Muscle layer of duodenum (tissue), 2 donors: ENCODE measurements around the gene LINC01488.

ENCODE experiments used
- H3K27ac ChIP-seq: one replicate; pipeline ENCODE4 v1.7.0; 2013; ENCODE audit warnings: mild to moderate bottlenecking, low read length
- H3K27me3 ChIP-seq: one replicate; pipeline ENCODE4 v1.7.0; 2013; ENCODE audit warnings: low read depth, mild to moderate bottlenecking, control low read depth, low read length
- H3K36me3 ChIP-seq, 2 donors: one replicate each; pipeline ENCODE4 v1.7.0; 2013; ENCODE audit warnings: low read length in 2 of 2, control low read depth in 1 of 2, mild to moderate bottlenecking in 1 of 2; ENCODE audit not compliant: insufficient read depth in 2 of 2, control insufficient read depth in 1 of 2
- H3K4me1 ChIP-seq, 2 donors: one replicate each; pipeline ENCODE4 v1.7.0; 2013; ENCODE audit warnings: low read length in 2 of 2, mild to moderate bottlenecking in 2 of 2, control low read depth in 1 of 2, moderate library complexity in 1 of 2; ENCODE audit not compliant: insufficient read depth in 2 of 2, control insufficient read depth in 1 of 2
- H3K4me3 ChIP-seq, 2 donors: one replicate each; pipeline ENCODE4 v1.7.0; 2013; ENCODE audit warnings: low read length in 2 of 2, low read depth in 1 of 2, mild to moderate bottlenecking in 1 of 2
- H3K9me3 ChIP-seq, 2 donors: one replicate each; pipeline ENCODE4 v1.7.0; 2013; ENCODE audit warnings: low read length in 2 of 2, control low read depth in 1 of 2, mild to moderate bottlenecking in 1 of 2; ENCODE audit not compliant: control insufficient read depth in 1 of 2
- donor health status: healthy.

LINC01488 gene

GRCh38 chr11:69448471-69449284 is 32.8 kb upstream of the LINC01488 start:
- peaks cover 9 to 21% of the 10 kb centered on the region in 2 donors for H3K4me1 ChIP-seq
- H3K27me3 ChIP-seq, result no peaks in the 10 kb centered on the region
- H3K4me3 ChIP-seq, result no peak overlapping the region
- H3K36me3 ChIP-seq, result no peaks in the 10 kb centered on the region
- no peak overlapping the region for H3K27ac ChIP-seq
- H3K9me3 ChIP-seq, result no peaks in the 10 kb centered on the region

- H3K4me1 ChIP-seq, result peaks cover 3 to 13% of the 10 kb centered on the region in 2 donors
- no peak overlapping the region for H3K27ac ChIP-seq
- no peaks in the 10 kb centered on the region for H3K27me3 ChIP-seq
- H3K9me3 ChIP-seq, result no peaks in the 10 kb centered on the region
- H3K4me3 ChIP-seq, result no peak overlapping the region
- no peaks in the 10 kb centered on the region for H3K36me3 ChIP-seq
Observed at GRCh38 chr11:69449320-69450063, 32.0 kb upstream of the LINC01488 start.

- Histone ChIP-seq H3K4me3 (no peak overlapping the region), H3K4me1 (peaks cover 3 to 7% of the 10 kb centered on the region in 2 donors), H3K36me3 (no peaks in the 10 kb centered on the region), H3K27me3 (no peaks in the 10 kb centered on the region), H3K9me3 (no peaks in the 10 kb centered on the region), H3K27ac (no peak overlapping the region)
Observed at GRCh38 chr11:69450064-69450856, 31.2 kb upstream of the LINC01488 start.

DNA sequence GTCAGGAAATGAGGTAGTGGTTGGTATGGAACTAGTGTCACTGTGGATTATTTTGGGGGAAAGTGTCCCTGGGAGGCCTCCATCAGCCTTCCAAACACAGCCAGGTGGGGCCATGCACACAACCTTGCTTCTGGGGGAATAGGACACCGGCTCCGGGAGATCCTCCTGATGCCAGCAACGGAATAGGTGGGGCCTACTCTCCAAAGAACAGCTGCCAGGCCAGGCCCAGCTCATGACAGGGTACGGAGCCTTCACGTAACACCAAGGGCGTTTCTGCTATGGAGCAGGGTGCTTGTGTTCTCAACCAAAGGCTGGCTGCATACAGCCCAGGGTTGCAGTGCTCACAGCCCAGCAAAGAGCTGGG is 30.6 kb upstream of the LINC01488 start:
- no peaks in the 10 kb centered on the region for H3K36me3 ChIP-seq
- H3K4me3 ChIP-seq, result no peak overlapping the region
- H3K9me3 ChIP-seq, result no peaks in the 10 kb centered on the region
- no peak overlapping the region for H3K27ac ChIP-seq
- H3K4me1 ChIP-seq, result peaks cover 3 to 7% of the 10 kb centered on the region in 2 donors
- H3K27me3 ChIP-seq, result no peaks in the 10 kb centered on the region

DNA sequence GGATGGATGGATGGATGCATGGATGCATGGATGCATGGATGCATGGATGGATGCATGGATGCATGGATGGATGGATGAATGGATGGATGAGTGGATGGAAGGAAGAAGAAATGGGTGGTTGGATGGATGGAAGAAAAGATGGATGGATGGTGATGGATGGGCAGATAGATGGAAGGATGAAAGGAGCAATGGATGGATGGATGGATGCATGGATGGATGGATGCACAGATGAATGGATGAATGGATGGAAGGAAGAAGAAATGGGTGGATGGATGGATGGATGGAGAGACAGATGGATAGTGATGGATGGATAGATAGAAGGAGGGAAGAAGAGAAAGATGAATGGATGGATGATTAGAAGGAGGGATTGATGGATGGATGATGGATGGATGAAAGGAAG is 30.2 kb upstream of the LINC01488 start:
- Histone ChIP-seq H3K36me3 (no peaks in the 10 kb centered on the region), H3K4me1 (peaks cover 3 to 7% of the 10 kb centered on the region in 2 donors), H3K9me3 (no peaks in the 10 kb centered on the region), H3K4me3 (no peak overlapping the region), H3K27me3 (no peaks in the 10 kb centered on the region), H3K27ac (no peak overlapping the region)

DNA sequence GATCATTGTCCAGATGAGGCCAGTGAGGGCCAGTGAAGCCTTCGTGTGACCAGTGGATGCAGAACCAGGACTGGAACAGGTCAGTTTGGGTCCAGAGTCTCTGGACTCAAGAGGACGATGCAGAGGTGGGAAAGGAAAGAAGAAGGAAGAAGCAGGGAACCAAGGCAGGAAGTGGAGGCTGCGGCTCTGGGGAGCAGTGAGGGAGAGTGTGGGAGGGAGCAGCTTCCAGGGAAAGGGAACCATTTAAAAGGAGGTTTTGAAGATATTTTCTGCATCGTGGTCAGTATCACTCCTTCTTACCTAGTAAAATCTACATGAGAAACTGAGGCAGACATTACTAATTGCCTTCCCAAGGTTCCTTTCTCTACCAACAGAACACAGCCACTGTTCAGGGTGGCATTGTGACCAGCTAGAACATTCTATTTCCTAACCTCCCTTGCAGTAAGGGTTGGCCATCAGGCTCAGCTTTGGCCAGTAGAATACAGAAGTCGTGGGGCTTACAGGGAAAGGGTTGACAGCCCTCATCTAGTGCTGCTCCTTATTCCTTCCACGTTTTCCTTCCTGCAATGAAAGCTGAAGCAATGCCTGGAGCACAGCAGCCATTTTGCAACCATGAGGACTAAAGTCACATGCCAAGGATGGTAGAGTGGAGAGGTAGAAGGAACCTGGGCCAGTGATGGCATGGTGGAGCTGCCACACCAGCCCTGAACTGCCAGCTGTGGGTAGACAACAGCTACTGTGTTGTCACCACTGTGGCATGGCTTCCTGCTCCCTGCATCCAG is 29.1 kb upstream of the LINC01488 start:
- peaks cover 3 to 7% of the 10 kb centered on the region in 2 donors for H3K4me1 ChIP-seq
- no peaks in the 10 kb centered on the region for H3K36me3 ChIP-seq
- H3K4me3 ChIP-seq, result no peak overlapping the region
- no peak overlapping the region for H3K27ac ChIP-seq
- H3K27me3 ChIP-seq, result no peaks in the 10 kb centered on the region
- peaks cover 0 to 9% of the 10 kb centered on the region in 2 donors for H3K9me3 ChIP-seq

- Histone ChIP-seq H3K4me3 (no peak overlapping the region), H3K9me3 (peaks cover 0 to 9% of the 10 kb centered on the region in 2 donors), H3K36me3 (no peaks in the 10 kb centered on the region), H3K4me1 (peaks cover 3 to 7% of the 10 kb centered on the region in 2 donors), H3K27me3 (no peaks in the 10 kb centered on the region), H3K27ac (no peak overlapping the region)
Observed at GRCh38 chr11:69453151-69453550, 28.3 kb upstream of the LINC01488 start.

DNA sequence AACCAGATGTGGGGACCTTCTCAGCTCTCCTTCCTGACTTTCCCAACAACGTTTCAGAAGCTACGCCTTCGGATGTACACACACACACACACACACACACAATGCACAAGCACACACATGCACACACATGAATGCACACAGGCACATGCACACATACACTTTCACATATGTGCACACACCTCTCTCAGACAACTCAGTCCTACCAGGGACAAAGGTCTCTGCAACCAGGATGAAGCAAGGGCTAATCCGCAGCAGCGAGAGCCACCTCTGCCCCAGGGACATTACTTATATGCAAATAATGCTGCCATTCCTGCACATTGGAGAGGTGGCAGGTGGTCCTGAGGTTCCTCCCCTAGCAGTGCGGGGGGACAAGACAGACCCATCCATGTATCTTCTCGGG is 27.4 kb upstream of the LINC01488 start:
- H3K9me3 ChIP-seq, result peaks cover 0 to 9% of the 10 kb centered on the region in 2 donors
- H3K27ac ChIP-seq, result no peak overlapping the region
- H3K27me3 ChIP-seq, result no peaks in the 10 kb centered on the region
- H3K4me1 ChIP-seq, result peaks cover 2 to 6% of the 10 kb centered on the region in 2 donors
- no peak overlapping the region for H3K4me3 ChIP-seq
- no peaks in the 10 kb centered on the region for H3K36me3 ChIP-seq

GRCh38 chr11:69455969-69456368 is 25.5 kb upstream of the LINC01488 start:
- H3K4me1 ChIP-seq, result no peaks in the 10 kb centered on the region
- H3K27ac ChIP-seq, result no peak overlapping the region
- no peak overlapping the region for H3K4me3 ChIP-seq
- H3K9me3 ChIP-seq, result peaks cover 0 to 15% of the 10 kb centered on the region in 2 donors
- peaks cover 0 to 5% of the 10 kb centered on the region in 2 donors for H3K36me3 ChIP-seq
- no peaks in the 10 kb centered on the region for H3K27me3 ChIP-seq

DNA sequence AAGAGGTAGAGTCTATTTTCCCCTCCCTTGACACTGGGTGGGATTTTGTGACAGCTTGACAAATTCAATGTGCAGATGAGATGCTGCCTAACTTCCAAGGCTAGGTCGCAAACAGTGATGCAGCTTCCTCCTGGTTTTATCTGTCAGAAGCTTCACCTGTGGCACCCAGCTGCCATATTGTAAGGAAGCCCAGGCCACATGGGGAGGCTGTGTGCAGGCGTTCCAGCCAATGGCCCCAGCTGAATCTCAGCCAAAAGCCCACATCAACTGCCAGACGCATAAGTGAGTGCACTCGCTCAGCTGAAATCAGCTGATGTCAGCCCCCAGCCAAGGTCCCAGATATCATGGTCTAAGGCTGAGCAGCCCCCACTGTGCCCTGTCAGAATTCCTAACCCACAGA is 24.8 kb upstream of the LINC01488 start:
- Histone ChIP-seq H3K9me3 (peaks cover 0 to 18% of the 10 kb centered on the region in 2 donors), H3K4me1 (no peaks in the 10 kb centered on the region), H3K27ac (no peak overlapping the region), H3K27me3 (no peaks in the 10 kb centered on the region), H3K4me3 (no peak overlapping the region), H3K36me3 (peaks cover 0 to 5% of the 10 kb centered on the region in 2 donors)
